Measurements from ENCODE around the gene RAD18. TPM values are rescaled to one million over a fixed set of nuclear protein-coding genes. Genes with fewer than 3 reads are reported as not detected.

RAD18 gene
- total RNA-seq, 2 donors from 2014 or later = 12.2 to 15.6 TPM

DNA sequence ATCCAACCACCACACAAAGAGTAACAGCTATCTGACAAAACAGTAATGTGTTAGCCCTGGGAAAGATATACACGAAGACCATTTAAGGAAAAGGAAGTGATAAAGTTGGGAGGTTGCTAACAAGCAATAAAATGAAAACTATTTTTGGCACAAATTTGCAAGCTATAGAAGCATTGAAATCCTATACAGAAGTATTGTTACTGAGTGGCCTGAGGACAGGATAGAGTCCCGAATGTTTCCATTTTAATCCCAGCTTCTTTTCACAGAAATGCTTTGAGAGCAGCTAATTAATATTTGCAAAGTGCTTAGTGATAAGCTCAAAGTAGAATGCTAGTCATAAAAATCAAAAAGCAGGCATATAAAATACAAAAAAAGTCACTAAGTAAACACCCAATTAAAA is 51.5 kb downstream of the RAD18 start:
- intact Hi-C loops (cut with DNase I) = no loop called here
- no peak overlapping the region for H3K27ac ChIP-seq
- H3K4me1 ChIP-seq (replicated peaks) = no peaks in the 10 kb centered on the region
- TF ChIP-seq, protein P1, sequence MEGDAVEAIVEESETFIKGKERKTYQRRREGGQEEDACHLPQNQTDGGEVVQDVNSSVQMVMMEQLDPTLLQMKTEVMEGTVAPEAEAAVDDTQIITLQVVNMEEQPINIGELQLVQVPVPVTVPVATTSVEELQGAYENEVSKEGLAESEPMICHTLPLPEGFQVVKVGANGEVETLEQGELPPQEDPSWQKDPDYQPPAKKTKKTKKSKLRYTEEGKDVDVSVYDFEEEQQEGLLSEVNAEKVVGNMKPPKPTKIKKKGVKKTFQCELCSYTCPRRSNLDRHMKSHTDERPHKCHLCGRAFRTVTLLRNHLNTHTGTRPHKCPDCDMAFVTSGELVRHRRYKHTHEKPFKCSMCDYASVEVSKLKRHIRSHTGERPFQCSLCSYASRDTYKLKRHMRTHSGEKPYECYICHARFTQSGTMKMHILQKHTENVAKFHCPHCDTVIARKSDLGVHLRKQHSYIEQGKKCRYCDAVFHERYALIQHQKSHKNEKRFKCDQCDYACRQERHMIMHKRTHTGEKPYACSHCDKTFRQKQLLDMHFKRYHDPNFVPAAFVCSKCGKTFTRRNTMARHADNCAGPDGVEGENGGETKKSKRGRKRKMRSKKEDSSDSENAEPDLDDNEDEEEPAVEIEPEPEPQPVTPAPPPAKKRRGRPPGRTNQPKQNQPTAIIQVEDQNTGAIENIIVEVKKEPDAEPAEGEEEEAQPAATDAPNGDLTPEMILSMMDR (IDR thresholded peaks at IDR 0.05) = no peak
- TF ChIP-seq POLR2A (IDR thresholded peaks at IDR 0.05) = no peak
- TF ChIP-seq POLR2AphosphoS5 (IDR thresholded peaks at IDR 0.05) = no peak
- no peaks in the 10 kb centered on the region for H3K27me3 ChIP-seq (replicated peaks; ENCODE audit: insufficient read depth)
- no peaks in the 10 kb centered on the region for H3K9me3 ChIP-seq
- no peak overlapping the region for H3K4me3 ChIP-seq
- no peak for DNase-seq (ENCODE audit: low spot score)
- 26% methylated on average over 2 of the region's 2 CpGs for WGBS
- H3K36me3 ChIP-seq = no peaks in the 10 kb centered on the region

DNA sequence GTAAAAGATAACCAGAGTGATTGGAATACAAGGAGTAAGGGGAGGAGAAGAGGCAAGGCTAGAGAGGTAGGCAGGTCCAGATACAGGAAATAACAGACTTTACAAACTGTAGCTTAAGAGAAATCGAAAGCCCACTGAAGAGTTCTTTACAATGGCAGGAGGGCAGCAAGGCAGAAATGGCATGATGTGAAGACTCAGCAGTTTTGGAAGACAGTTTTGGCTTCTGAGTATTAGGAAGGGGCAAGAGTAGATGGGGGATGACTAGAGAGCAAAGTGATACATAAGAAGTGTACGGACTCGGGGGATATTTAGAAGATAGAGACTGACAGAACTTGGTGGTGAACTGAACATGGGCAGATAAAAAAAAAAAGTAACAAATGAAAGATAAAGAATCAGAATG is 54.1 kb downstream of the RAD18 start:
- Histone ChIP-seq H3K27me3 (replicated peaks; ENCODE audit: insufficient read depth) (no peaks in the 10 kb centered on the region), H3K9me3 (no peaks in the 10 kb centered on the region), H3K4me1 (replicated peaks) (no peaks in the 10 kb centered on the region), H3K27ac (no peak overlapping the region), H3K4me3 (no peak overlapping the region), H3K36me3 (no peaks in the 10 kb centered on the region)
- WGBS = 95% methylated on average over 3 of the region's 3 CpGs
- TF ChIP-seq, protein P1 (IDR thresholded peaks at IDR 0.05) = no peak
- intact Hi-C loops (cut with DNase I) = no loop called here
- no peak for DNase-seq (ENCODE audit: low spot score)

DNA sequence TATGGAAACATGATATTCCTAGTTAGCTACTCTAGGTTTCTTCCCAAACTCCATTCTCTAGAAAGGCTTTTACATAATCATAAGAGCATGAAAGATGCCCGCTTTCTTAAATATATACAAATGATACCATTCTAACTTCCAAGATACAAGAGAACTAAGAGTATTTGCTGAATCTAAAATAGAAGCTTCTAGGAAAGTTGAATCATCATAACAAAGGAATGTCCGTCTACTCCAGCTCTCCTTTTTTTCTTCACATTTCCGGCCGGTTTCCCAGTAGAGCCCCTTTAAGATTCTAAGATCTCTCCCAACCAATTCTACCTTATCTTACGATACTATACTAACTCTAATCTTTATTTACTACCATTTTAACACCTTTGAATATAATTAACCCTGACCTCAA is 60.1 kb downstream of the RAD18 start:
- Histone ChIP-seq H3K4me3 (no peak overlapping the region), H3K27me3 (replicated peaks; ENCODE audit: insufficient read depth) (no peaks in the 10 kb centered on the region), H3K4me1 (replicated peaks) (no peaks in the 10 kb centered on the region), H3K27ac (no peak overlapping the region), H3K36me3 (no peaks in the 10 kb centered on the region), H3K9me3 (no peaks in the 10 kb centered on the region)
- no peak for TF ChIP-seq POLR2AphosphoS5 (IDR thresholded peaks at IDR 0.05)
- TF ChIP-seq POLR2A (IDR thresholded peaks at IDR 0.05) = no peak
- TF ChIP-seq, protein P1 (IDR thresholded peaks at IDR 0.05) = no peak
- 95% methylated on average over 5 of the region's 5 CpGs for WGBS
- intact Hi-C loops (cut with DNase I) = no loop called here
- DNase-seq (ENCODE audit: low spot score) = no peak

DNA sequence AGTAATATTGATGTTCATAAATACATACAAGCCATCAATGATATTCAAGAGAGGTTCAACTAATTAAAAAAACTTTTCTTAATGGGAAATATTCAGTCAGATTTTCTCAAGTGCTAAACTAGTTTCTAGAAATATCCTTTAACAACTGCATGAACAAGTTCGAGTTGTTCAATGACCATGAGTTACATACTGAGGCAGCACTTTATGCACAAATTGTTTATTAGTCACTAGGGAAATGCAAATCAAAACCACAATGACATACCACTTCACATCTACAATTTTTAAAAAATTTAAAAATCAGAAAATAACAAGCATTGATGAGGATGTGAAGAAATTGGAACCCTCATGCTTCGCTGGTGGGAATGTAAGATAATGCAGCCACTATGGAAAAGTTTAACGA is 62.4 kb downstream of the RAD18 start:
- DNase-seq (ENCODE audit: low spot score) = no peak
- Histone ChIP-seq H3K4me3 (no peak overlapping the region), H3K9me3 (no peaks in the 10 kb centered on the region), H3K4me1 (replicated peaks) (no peaks in the 10 kb centered on the region), H3K27ac (no peak overlapping the region), H3K36me3 (no peaks in the 10 kb centered on the region), H3K27me3 (replicated peaks; ENCODE audit: insufficient read depth) (no peaks in the 10 kb centered on the region)
- 95% methylated on average over 3 of the region's 3 CpGs for WGBS
- intact Hi-C loops (cut with DNase I) = no loop called here
- TF ChIP-seq POLR2AphosphoS5 (IDR thresholded peaks at IDR 0.05) (no peak), POLR2A (IDR thresholded peaks at IDR 0.05) (no peak)
- TF ChIP-seq, protein P1 (IDR thresholded peaks at IDR 0.05) = no peak

DNA sequence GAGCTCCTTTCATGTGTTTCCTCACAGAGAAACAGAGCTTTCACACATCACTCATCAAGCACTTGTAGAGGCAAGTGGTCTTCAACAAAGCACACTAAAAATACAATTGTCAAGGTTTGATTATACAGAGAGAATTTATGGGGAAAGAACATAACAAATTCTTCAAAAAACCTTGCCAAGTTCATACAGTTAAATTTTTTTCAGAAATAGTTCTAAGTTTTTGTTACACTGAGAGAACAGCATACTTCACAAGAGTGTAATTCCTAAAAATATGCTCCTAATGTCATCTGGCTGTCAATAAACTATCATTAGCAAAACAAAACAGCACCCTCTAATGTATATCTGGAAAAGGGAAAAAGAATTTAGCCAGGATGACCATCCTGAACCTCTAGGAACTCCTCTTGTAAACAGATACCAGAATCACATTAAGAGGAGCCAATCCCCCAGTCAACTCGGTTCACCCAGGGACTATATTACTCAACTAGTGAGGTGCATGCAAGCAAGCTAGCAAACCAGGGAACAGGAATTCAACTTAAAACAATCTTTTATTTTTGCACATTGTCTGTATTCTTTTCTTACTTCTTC is 63.3 kb downstream of the RAD18 start:
- Histone ChIP-seq H3K9me3 (no peaks in the 10 kb centered on the region), H3K4me1 (replicated peaks) (no peaks in the 10 kb centered on the region), H3K27ac (no peak overlapping the region), H3K36me3 (no peaks in the 10 kb centered on the region), H3K4me3 (no peak overlapping the region), H3K27me3 (replicated peaks; ENCODE audit: insufficient read depth) (no peaks in the 10 kb centered on the region)
- WGBS = 42% methylated on average over 1 of the region's 1 CpG
- intact Hi-C loops (cut with DNase I) = no loop called here
- DNase-seq (ENCODE audit: low spot score) = no peak
- TF ChIP-seq POLR2AphosphoS5 (IDR thresholded peaks at IDR 0.05) = no peak
- TF ChIP-seq, protein P1 (IDR thresholded peaks at IDR 0.05) = no peak
- TF ChIP-seq POLR2A (IDR thresholded peaks at IDR 0.05) = no peak
